ENCODE results near the gene MRPL53. TPM values are rescaled to one million over a fixed set of nuclear protein-coding genes. Genes with fewer than 3 reads are reported as not detected.

MRPL53 gene
- total RNA-seq, 1 experiment from 2014 or later, result 65.4 TPM

- Histone ChIP-seq H3K27ac (ENCODE audit: low read depth, low read length) (peak overlapping the region; percentile 91), H3K4me2 (ENCODE audit: low read length) (peak overlapping the region; percentile 95), H3K79me2 (ENCODE audit: insufficient read depth, low read length) (peaks cover 22% of the 10 kb centered on the region), H2AFZ (ENCODE audit: low read depth, low read length, poor library complexity, severe bottlenecking) (no peak overlapping the region), H3K4me3 (replicated peaks in 1 of 2; ENCODE audit: low read depth in 1 of 2, low read length in 2 of 2) (peak overlapping the region; percentile 83 to 89), H4K20me1 (ENCODE audit: insufficient read depth) (no peaks in the 10 kb centered on the region), H3K36me3 (ENCODE audit: control insufficient read depth in 1 of 2, insufficient read depth in 2 of 2, low read length in 2 of 2) (peaks cover 3 to 16% of the 10 kb centered on the region in 2 experiments; a peak in 2 of 4 replicates), H3K9me2 (ENCODE audit: insufficient read depth) (no peaks in the 10 kb centered on the region), H3K27me3 (ENCODE audit: insufficient read depth, low read length) (no peaks in the 10 kb centered on the region), H3K4me1 (ENCODE audit: control insufficient read depth in 1 of 2, insufficient read depth in 2 of 2, low read length in 2 of 2) (peaks cover 28 to 63% of the 10 kb centered on the region in 2 experiments), H3K9ac (ENCODE audit: low read length) (peak overlapping the region; percentile 85), H3K9me3 (ENCODE audit: control insufficient read depth in 1 of 2, insufficient read depth in 1 of 2, low read depth in 1 of 2, low read length in 2 of 2) (no peaks in the 10 kb centered on the region)
- intact Hi-C loops (cut with micrococcal nuclease), result loop anchor here (2.0 kb wide), 1 partner anchor 21 kb away; the partner anchor contains the start of genes CCDC142 and TTC31
- DNase-seq (ENCODE audit: low read depth, low spot score) (no peak), ATAC-seq (no peak)
- BruUV-seq (replicated peaks), result no TSS peak
- CTCF ChIA-PET, result interaction anchor here (1.7 to 1.8 kb wide), 2 partner anchors 21 to 28 kb away, joined by 4 to 9 read pairs; partner anchors contain the start of genes CCDC142 and TTC31
- TF ChIP-seq, protein P1, sequence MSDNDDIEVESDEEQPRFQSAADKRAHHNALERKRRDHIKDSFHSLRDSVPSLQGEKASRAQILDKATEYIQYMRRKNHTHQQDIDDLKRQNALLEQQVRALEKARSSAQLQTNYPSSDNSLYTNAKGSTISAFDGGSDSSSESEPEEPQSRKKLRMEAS (IDR thresholded peaks at IDR 0.05), result no peak
- no peak for TF ChIP-seq EZH2 (IDR thresholded peaks at IDR 0.05)
- no peak for TF ChIP-seq ZBTB33 (IDR thresholded peaks at IDR 0.05; ENCODE audit: extremely low read depth, insufficient replicate concordance, low read length)
- TF ChIP-seq EZH2phosphoT487 (IDR thresholded peaks at IDR 0.05; ENCODE audit: borderline replicate concordance), result no peak
- TF ChIP-seq ZFX (IDR thresholded peaks at IDR 0.05), result no peak
- TF ChIP-seq EGR1 (IDR thresholded peaks at IDR 0.05; ENCODE audit: low read depth), result no peak
- no peak for TF ChIP-seq FOSL1 (IDR thresholded peaks at IDR 0.05; ENCODE audit: low read depth)
- TF ChIP-seq ELF1 (IDR thresholded peaks at IDR 0.05; ENCODE audit: borderline replicate concordance, low read depth), result no peak
- no peak for TF ChIP-seq YY1 (IDR thresholded peaks at IDR 0.05; ENCODE audit: extremely low read depth, insufficient replicate concordance, low read depth, low read length)
- TF ChIP-seq SP1 (IDR thresholded peaks at IDR 0.05; ENCODE audit: low read depth), result no peak
- TF ChIP-seq, protein P2, sequence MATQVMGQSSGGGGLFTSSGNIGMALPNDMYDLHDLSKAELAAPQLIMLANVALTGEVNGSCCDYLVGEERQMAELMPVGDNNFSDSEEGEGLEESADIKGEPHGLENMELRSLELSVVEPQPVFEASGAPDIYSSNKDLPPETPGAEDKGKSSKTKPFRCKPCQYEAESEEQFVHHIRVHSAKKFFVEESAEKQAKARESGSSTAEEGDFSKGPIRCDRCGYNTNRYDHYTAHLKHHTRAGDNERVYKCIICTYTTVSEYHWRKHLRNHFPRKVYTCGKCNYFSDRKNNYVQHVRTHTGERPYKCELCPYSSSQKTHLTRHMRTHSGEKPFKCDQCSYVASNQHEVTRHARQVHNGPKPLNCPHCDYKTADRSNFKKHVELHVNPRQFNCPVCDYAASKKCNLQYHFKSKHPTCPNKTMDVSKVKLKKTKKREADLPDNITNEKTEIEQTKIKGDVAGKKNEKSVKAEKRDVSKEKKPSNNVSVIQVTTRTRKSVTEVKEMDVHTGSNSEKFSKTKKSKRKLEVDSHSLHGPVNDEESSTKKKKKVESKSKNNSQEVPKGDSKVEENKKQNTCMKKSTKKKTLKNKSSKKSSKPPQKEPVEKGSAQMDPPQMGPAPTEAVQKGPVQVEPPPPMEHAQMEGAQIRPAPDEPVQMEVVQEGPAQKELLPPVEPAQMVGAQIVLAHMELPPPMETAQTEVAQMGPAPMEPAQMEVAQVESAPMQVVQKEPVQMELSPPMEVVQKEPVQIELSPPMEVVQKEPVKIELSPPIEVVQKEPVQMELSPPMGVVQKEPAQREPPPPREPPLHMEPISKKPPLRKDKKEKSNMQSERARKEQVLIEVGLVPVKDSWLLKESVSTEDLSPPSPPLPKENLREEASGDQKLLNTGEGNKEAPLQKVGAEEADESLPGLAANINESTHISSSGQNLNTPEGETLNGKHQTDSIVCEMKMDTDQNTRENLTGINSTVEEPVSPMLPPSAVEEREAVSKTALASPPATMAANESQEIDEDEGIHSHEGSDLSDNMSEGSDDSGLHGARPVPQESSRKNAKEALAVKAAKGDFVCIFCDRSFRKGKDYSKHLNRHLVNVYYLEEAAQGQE (IDR thresholded peaks at IDR 0.05; ENCODE audit: low read depth), result no peak
- no peak for TF ChIP-seq JUND (IDR thresholded peaks at IDR 0.05)
- no peak for TF ChIP-seq POLR2AphosphoS5 (IDR thresholded peaks at IDR 0.05; ENCODE audit: low read depth, low read length)
- TF ChIP-seq CTCF (IDR thresholded peaks at IDR 0.05 in 2 of 3, conservative IDR thresholded peaks at IDR 0.05 in 1 of 3; ENCODE audit: borderline replicate concordance in 1 of 3, insufficient read depth in 1 of 3, low read depth in 2 of 3, low read length in 2 of 3), result no peak
- no peak for TF ChIP-seq SRF (IDR thresholded peaks at IDR 0.05; ENCODE audit: low read depth)
- TF ChIP-seq CBX3 (IDR thresholded peaks at IDR 0.05; ENCODE audit: low read depth), result no peak
- no peak for TF ChIP-seq ZNF274 (IDR thresholded peaks at IDR 0.05; ENCODE audit: low read depth, low read length)
- POLR2A ChIA-PET, result interaction anchor here (0.9 to 1.5 kb wide), 2 partner anchors 28 to 61 kb away, joined by 3 to 4 read pairs; no protein-coding TSS in a partner anchor
- RAD21 ChIA-PET (ENCODE audit: low non-redundant PET in 1 of 2, low total read pairs in 2 of 2, uncharacterized antibody in 2 of 2, unreplicated experiment in 2 of 2), result no interaction called here
Observed at GRCh38 chr2:74503506-74504475, 31.3 kb upstream of the MRPL53 start.
